NK-92 (cell line): ENCODE results near the gene SYVN1.

ENCODE experiments used
- DNase-seq: peaks from one replicate; lab custom pipeline; 2025; ENCODE audit not compliant: unreplicated experiment; lab: John Stamatoyannopoulos, UW

Gene SYVN1

DNA sequence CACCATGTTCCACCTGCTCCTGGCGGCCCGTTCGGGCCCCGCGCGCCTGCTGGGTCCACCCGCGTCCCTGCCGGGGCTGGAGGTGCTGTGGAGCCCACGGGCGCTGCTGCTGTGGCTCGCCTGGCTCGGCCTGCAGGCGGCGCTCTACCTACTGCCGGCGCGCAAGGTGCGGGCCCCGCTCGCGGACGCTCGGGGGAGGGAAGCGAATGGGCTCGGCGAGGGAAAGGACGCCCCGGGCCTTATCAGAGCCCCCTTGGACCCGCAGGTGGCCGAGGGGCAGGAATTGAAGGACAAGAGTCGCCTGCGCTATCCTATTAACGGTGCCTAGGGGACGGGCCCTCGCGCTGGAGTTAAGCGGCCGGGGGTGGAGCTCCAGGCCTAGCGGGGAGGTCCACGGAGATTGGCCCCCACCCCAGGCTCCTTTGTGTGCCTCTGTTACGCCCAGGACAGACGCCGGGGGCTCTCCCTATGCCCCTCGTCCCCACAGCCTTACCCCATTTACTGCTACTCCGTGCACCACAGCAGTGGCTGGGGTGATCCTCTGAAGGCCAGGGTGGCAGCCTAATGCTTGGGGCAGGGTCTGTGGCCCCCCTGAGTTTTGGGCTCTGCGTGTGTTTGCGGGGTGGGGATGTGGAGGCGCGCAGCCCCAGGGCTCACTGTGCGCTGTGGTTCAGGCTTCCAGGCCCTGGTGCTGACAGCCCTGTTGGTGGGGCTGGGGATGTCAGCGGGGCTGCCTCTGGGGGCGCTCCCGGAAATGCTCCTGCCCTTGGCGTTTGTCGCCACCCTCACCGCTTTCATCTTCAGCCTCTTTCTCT, 21.6 kb downstream of the SYVN1 start:
- no peak for DNase-seq

DNA sequence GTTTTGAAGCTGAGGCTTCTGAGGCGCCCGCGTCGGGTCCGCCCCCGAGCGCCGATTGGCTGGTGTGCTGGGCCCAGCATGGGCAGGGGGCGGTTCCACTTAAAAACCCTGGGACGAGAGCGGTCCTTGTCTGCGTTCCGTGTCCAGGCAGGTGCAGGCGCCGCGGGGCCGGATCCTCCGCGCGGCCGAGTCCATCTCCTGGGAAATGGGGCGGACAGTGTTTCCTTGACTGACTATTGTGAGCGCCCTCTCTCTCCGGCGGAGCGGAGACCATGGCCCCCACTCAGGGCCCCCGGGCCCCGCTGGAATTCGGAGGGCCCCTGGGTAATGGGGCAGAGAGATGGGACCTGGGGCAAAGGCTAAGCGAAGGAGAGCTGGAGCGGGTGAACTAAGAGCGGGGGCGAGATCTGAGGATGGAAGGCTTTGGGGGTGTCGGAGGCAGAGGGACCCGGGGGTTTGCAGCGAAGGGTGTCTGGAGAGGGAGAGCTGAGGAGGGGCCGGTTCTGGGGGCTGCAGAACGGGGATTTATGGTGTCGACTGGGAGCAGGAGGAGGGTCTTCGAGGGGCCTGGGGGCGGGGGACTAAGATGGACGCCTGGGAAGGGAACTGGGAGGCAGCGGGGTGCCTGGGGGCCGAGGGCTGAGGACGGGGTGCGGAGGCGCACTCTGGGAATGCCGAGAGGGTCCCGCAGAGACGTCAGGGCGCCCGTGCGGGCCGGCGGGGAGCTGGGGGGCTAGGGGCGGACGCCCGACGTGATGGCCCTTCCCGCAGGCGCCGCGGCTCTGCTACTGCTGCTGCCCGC, 22.4 kb downstream of the SYVN1 start, which contains the start of gene TM7SF2:
TM7SF2 (plus strand) TSS at position 129 of the 802 bp plus-strand sequence; CDS start at position 273, 144 bp downstream.
- peak; percentile 55 for DNase-seq

DNA sequence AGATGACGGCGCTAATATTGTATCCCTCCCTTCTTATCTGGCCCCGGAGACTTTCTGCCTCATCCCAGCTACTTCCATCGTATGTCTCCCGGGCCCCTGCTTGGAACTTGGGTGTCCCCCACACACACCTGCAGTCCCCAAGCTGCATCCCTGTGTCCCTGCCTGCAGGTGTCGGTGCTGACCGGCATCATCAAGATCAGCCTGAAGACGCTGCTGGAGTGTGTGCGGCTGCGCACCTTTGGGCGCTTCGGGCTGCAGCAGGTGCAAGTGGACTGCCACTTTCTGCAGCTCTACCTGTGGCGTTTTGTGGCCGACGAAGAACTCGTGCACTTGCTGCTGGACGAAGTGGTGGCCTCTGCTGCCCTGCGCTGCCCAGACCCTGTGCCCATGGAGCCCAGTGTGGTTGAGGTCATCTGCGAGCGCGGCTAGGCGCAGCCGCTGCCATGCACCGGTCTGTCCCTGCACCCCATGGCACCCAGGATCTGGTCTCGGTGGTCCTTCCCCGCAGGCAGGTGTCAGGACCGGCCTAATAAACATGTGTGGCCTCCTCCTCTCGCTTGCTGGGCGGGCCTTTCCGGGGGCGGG, 23.1 kb downstream of the SYVN1 start:
- no peak for DNase-seq

DNA sequence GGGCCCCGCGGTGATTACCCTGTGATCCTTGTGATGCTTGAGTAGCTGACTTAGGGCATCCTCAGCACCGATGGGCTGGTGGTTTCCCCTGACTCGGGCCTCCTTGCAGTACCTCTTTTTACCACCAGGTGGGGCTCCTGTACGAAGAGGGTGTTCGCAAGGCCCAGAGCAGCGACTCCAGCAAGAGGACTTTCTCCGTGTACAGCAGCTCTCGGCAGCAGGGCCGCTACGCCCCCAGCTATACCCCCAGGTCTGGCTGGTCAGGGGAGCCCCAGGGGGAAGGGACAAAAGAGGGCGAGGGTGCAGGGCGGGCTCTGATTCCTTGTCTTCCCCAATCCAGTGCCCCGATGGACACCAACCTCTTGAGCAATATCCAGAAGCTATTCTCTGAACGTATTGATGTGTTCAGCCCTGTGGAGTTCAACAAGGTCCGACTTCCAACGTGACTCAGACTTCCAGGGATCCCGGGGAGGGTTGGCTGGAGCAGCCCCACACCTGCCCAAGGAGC, 23.9 kb downstream of the SYVN1 start:
- peak; percentile 54 for DNase-seq

DNA sequence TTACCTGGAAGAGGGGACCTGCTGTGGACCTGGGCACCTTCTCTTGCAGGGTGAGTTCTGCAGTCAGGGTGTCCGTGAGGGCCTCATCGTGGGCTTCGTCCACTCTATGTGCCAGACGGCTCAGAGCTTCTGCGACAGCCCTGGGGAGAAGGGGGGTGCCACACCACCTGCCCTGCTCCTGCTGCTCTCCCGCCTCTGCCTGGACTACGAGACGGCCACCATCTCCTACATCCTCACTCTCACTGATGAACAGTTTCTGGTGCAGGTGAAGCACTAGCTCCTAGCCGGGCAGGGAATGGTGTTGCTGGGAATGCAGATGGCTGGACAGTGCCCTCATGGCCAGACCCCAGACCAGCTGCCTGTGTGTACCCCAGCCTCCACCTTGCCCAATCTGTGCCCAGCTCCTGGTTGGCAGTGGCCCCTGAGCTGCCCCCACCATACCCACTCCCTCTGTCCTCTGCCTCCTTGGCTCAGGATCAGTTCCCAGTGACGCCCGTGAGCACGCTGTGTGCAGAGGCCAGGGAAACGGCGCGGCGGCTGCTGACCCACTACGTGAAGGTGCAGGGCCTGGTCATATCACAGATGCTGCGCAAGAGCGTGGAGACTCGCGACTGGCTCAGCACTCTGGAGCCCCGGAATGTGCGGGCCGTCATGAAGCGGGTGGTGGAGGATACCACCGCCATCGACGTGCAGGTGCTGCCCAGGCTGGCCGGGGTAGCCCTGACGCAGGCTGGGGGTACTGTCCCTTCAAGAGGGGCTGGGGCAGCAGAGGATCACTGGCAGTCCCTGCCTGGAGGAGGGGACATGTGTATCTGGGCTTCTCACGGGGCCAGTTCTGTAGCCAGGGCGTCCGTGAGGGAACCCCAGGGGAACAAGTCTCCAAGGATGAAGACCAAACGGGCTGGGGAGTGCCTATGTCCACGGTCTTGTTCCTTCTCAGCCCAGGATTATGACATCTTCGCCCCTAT, 24.8 kb downstream of the SYVN1 start:
- no peak for DNase-seq

DNA sequence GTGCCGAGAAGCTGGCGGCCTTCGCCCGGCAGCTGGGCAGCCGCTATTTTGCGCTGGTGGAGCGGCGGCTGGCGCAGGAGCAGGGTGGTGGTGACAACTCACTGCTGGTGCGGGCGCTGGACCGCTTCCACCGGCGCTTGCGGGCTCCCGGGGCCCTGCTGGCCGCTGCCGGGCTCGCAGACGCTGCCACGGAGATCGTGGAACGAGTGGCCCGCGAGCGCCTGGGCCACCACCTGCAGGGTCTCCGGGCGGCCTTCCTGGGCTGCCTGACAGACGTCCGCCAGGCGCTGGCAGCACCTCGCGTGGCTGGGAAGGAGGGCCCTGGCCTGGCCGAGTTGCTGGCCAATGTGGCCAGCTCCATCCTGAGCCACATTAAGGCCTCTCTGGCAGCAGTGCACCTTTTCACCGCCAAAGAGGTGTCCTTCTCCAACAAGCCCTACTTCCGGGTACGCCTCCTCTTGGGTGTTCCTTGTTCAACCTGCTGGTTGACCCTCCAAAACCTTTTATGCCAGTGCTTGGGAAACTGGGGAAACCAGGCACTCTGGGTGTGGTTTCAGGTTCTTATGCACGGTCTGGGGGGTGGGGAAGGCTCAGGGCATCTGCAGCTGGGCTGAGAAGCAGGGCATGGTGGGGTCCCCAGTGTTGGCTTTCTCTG, 25.7 kb downstream of the SYVN1 start:
- no peak for DNase-seq

DNA sequence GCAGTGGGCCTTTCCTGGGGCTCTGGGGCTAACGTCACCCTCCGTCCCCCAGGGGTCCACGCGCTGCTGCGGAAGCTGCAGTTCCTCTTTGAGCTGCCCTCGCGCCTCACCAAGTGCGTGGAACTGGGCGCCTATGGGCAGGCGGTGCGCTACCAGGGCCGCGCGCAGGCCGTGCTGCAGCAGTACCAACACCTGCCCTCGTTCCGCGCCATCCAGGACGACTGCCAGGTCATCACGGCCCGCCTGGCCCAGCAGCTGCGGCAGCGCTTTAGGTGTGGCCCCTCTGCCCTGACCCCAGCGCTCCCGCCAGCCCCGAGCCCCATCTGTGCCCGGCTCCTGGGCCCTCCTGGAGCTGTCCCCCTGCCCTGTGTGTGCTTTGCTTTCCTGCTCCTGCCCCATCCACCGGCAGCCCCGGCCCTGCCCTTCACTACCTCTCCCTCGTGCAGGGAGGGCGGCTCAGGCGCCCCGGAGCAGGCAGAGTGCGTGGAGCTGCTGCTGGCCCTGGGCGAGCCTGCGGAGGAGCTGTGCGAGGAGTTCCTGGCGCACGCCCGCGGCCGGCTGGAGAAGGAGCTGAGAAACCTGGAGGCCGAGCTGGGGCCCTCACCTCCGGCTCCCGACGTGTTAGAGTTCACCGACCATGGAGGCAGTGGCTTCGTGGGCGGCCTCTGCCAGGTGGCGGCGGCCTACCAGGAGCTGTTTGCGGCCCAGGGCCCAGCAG, 26.4 kb downstream of the SYVN1 start:
- DNase-seq = no peak

DNA sequence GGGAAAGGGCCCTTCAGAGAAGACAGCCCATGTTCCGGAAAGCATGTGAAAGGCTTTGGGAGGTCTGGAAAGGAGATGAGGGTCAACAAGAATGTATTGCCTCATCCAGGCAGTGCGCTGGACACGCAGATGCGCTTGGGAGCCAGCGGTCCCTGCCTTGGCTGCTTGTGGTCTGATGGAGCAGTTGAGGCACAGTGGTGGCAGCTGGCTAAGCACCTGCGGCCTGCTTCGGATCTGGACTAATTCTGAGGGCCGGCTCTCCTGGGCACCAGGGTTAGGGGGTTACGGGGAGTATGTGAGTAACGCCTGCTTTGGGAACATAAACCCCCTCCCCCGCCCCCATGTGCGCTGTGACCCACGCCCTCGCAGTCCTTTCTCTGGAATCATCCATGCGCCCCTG, 27.2 kb downstream of the SYVN1 start:
- DNase-seq = no peak

DNA sequence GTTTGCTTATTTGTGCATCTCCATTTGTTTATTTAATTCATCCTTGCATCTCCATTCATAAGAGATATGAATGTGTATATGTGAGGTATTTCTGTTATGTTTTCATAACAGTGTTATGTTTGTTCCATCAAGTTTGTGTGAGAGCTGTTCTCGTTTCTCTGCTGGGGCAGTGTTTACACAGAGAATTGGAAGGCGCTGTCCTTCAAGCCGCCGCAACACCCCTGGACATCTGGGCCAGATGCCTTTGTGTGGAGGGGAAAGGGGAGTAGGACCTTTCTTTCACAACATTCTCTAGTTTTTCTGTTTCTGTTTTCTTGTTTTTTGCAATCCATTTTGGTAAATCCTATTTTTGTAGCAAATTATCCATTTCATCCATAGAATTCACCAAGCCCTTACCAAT, 29.7 kb downstream of the SYVN1 start:
- DNase-seq = no peak

DNA sequence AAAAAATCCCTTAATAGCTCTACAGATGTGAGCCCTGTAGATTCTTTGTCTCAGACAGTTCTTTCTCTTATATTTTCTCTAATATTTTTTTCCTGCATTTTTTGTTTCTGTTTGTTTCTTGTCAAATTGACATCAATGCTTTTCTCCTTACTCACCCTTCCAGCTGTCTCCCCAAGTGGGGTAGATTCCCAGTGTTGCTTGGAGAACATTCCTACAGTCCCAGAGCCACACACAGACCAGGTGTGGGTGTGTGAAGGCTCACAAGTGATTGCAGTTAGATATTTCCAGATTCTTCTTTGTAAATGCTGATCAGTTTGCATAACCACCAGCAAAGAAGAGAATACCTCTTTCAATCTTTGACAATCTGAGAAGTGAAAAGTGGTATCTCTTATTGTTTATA, 30.8 kb downstream of the SYVN1 start:
- no peak for DNase-seq

DNA sequence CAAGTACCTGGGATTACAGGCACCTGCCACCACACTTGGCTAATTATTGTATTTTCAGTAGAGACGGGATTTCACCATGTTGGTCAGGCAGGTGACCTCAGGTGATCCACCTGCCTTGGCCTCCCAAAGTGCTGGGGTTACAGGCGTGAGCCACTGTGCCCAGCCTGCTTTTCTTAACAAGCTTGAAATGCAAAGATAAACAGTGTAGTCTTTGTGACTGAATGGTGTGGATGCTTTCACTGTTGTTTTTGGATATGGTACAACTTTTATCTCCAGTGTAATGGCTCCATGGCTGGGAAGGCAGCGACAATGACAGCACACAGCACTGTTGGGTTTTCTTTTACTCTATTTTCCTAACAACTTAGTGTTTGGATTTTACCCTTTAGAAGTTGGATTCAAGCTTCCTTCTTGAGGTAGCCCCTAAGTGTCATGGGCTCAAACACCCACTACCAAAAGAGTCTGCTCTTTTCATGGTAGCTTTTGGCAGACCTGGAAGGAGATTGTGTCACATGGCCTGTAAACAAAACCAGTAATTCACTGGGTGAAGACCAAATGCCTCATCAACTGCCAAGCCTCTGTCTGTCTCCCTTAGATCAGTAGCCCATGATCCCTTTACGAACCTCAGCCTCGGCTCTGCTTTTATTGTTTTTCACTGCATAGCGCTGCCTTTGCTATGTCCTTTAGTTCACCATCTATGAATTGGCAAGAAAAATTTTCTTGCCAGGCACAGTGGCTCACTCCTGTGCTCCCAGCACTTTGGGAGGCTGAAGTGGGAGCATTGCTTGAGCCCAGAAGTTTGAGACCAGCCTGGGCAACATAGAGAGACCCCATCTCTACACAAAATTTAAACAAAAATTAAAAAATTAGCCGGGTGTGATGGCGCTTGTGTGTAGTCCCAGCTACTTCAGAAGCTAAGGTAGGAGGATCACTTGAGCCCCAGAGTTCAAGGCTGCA, 31.9 kb downstream of the SYVN1 start:
- no peak for DNase-seq

DNA sequence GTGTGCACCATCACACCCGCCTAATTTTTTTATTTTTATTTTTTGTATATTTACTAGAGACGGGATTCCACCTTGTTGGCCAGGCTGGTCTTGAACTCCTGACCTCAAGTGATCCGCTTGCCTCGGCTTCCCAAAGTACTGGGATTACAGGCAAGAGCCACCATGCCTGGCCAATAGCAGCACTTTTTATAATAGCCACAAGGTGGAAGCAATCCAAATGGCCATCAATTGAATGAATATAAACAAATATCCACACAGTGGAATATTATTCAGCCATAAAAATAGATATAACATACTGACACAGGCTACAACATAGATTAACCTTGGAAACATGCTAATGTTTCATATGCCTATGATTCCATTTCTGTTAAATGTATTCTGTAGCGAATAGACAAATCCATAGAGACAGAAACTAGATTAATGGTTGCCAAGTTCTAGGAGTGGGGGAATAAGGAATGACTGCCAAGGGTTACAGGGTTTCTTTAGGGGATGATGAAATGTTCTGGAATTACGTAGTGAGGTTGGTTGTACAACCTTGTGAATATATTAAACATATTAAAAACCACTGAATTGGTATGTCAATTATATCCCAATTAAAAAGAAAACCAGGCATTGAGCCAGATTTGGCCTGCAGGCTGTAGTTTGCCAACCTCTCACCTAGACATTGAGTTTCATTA, 33.5 kb downstream of the SYVN1 start:
- no peak for DNase-seq

DNA sequence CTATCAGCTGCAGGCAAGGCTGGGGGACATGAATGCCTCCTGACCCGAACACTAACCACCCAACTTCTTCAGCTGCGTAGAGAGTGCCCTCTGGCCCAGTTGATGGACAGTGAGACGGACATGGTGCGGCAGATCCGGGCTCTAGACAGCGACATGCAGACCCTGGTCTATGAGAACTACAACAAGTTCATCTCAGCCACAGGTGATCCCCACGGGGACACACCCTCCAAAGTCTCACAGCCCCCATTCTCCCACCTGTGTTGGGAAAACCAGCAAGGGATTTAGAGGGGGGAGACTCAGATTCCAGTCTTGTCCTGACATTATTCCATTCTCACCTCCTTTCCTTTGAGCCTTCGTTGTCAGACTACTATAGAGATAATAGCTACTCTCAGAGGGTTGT, 37.4 kb downstream of the SYVN1 start:
- DNase-seq = no peak

DNA sequence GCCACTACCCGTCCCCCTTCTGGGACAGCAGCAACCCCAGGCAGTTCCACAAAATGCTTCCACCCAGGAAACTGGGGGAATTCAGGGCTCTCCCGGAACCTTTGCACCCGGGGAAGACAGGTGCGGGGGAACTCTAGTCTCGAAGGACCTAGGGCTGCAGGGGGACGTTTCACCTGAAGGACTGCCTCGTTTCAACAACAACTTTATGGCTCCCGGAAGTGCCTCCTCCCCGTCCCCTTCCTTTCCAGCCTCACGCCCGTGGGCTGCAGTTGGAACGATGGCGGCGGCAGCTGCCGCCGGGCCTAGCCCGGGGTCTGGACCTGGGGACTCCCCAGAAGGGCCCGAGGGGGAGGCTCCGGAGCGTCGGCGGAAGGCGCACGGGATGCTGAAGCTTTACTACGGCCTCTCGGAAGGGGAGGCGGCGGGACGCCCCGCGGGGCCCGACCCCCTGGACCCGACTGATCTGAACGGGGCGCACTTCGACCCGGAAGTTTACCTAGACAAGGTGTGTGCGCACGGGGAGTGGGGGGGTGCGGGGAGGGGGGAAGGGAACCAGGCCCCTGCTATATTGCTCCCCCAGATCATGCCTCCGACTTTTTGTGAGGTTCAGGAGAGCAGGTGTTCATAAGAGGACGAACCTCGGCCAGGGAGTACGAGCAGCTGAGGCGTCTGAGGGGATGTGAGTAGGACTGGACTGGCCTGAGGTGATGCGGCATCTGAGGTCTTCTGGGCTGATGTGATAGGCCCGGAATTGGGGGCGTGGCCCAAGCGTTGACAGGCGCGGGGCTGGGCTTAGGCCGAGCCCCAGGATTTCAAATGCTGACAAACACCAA, 38.1 kb downstream of the SYVN1 start, which contains the start of gene VPS51:
VPS51 (plus strand) TSS at position 241 of the 833 bp plus-strand sequence; CDS start at position 278, 37 bp downstream.
- DNase-seq = no peak

DNA sequence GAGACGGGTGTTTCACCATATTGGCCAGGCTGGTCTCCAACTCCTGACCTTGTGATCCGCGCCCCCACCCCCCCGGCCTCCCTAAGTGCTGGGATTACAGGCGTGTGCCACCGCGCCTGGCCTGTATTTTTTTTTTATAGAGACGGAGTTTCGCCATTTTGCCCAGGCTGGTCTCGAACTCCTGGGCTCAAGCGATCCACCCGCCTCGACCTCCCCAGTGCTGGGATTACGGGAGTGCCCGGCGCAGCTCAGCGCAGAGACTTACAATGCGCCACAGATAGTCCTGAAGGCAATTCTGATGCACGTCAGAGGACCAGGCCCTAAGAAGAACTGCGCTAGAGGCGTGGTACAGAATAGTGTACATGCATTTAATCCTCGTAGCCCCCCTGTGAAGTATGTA, 38.9 kb downstream of the SYVN1 start:
- no peak for DNase-seq

DNA sequence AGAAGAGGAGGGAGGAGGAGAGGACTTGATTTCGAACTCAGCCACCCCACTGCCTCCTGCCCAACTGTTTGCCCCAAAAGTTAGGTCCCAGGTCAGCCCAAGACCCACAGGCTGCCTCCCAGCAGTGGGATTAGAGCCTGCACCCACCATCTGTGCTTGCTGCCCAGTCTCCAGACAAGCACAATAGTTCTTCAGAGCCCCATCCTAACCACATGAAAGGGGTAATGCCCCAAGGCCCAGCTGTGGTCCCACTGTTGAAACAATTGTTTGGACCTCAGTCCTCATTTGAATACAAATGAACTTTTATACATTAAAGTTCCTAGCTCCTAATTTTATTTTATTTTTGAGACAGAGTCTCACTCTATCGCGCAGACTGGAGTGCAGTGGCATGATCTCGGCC, 43.7 kb downstream of the SYVN1 start:
- no peak for DNase-seq

DNA sequence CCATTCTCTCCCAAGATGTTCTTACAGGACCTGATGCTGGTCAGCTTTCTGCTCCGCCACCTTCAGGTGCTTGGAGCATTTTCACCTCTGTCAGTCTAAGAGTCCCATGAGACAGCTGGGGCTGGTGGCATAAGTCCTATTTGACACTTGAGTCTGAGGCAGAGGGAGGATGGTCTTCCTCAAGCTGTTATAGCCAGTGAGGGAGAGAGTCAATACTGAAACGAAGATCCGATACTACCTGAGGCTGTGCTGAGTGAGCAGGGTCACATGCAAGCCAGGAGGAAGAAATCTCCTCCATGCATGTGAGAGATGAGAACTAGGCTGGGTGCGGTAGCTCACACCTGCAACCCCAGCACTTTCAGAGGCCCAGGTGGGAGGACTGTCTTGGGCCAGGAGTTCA, 44.7 kb downstream of the SYVN1 start:
- DNase-seq = no peak
